PFSK-1 (cell line): Measurements from ENCODE around the gene XAB2.

Source experiments
- FOXP2 ChIP-seq: optimal IDR thresholded peaks from 2 replicates; pipeline ENCODE3; 2011; ENCODE audit warnings: borderline replicate concordance, control low read depth, inconsistent platforms; ENCODE audit not compliant: insufficient read depth; ENCODE audit errors: extremely low read length, extremely low read depth
- POLR2AphosphoS5 ChIP-seq: IDR thresholded peaks from 2 replicates; pipeline ENCODE4 v1.6.1; 2012; ENCODE audit warnings: low read depth, mild to moderate bottlenecking, control low read depth, low read length, moderate library complexity
- SIN3A ChIP-seq: IDR thresholded peaks from 2 replicates; pipeline ENCODE4 v1.6.1; 2012; ENCODE audit warnings: mild to moderate bottlenecking, low read length, moderate library complexity, borderline replicate concordance; ENCODE audit not compliant: insufficient read depth
- TAF1 ChIP-seq: IDR thresholded peaks from 2 replicates; pipeline ENCODE4 v1.6.1; 2012; ENCODE audit warnings: low read length, control low read depth, borderline replicate concordance; ENCODE audit not compliant: insufficient read depth
- TF ChIP-seq, protein P1 (sequence below), 2 experiments: IDR thresholded peaks; 2 replicates each; pipeline versions ENCODE4 v1.6.1 to v1.8.0; 2011 to 2012; ENCODE audit warnings: low read depth in 2 of 2, low read length in 2 of 2, control low read depth in 1 of 2, inconsistent platforms in 1 of 2, mild to moderate bottlenecking in 1 of 2, moderate library complexity in 1 of 2; ENCODE audit not compliant: insufficient read depth in 1 of 2

Gene XAB2

DNA sequence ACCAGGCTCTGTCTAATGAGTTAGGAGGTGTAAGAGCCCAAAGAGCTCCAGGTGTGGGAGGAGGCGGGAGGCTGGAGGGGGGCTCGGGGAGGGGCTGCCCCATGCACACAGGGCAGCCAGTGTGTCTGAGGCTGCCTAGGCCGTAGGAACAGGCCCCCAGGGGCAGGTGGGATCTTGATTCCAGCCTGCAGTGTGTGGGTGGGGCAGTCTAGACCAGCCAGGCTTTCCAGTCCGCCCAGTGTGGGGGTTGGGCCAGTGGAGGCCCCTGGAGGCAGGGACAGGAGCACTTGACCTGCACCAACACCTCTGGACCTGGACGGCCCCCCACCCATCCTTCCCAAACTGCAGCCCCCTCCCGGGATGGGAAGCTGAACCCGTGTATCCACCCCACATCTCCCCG, 39.1 kb downstream of the XAB2 start:
- no peak for TF ChIP-seq FOXP2
- no peak for TF ChIP-seq POLR2AphosphoS5
- no peak for TF ChIP-seq TAF1
- TF ChIP-seq, protein P1, sequence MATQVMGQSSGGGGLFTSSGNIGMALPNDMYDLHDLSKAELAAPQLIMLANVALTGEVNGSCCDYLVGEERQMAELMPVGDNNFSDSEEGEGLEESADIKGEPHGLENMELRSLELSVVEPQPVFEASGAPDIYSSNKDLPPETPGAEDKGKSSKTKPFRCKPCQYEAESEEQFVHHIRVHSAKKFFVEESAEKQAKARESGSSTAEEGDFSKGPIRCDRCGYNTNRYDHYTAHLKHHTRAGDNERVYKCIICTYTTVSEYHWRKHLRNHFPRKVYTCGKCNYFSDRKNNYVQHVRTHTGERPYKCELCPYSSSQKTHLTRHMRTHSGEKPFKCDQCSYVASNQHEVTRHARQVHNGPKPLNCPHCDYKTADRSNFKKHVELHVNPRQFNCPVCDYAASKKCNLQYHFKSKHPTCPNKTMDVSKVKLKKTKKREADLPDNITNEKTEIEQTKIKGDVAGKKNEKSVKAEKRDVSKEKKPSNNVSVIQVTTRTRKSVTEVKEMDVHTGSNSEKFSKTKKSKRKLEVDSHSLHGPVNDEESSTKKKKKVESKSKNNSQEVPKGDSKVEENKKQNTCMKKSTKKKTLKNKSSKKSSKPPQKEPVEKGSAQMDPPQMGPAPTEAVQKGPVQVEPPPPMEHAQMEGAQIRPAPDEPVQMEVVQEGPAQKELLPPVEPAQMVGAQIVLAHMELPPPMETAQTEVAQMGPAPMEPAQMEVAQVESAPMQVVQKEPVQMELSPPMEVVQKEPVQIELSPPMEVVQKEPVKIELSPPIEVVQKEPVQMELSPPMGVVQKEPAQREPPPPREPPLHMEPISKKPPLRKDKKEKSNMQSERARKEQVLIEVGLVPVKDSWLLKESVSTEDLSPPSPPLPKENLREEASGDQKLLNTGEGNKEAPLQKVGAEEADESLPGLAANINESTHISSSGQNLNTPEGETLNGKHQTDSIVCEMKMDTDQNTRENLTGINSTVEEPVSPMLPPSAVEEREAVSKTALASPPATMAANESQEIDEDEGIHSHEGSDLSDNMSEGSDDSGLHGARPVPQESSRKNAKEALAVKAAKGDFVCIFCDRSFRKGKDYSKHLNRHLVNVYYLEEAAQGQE (IDR thresholded peaks at IDR 0.05; ENCODE audit: insufficient read depth in 1 of 2, low read depth in 2 of 2, low read length in 2 of 2): no peak
- no peak for TF ChIP-seq SIN3A

DNA sequence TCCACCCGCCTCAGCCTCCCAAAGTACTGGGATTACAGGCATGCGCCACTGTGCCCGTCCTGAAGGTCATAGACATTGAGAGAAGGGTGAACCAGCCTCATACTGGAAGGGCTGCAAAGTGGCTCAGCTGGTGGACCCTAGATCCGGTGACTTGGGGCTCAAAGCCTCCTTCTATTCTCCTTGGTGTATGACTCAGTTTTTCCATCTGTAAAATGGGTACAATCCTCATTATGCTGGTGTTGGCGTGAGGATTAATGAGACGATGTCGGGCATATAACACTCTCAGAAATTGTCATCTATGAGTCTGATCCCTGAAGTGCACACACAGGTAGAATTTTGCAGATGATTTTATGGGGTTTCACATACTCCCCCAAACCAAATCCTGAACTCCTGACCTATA, 39.5 kb downstream of the XAB2 start:
- TF ChIP-seq POLR2AphosphoS5 (no peak), SIN3A (no peak), TAF1 (no peak), FOXP2 (no peak)
- TF ChIP-seq, protein P1 (IDR thresholded peaks at IDR 0.05; ENCODE audit: insufficient read depth in 1 of 2, low read depth in 2 of 2, low read length in 2 of 2): no peak

DNA sequence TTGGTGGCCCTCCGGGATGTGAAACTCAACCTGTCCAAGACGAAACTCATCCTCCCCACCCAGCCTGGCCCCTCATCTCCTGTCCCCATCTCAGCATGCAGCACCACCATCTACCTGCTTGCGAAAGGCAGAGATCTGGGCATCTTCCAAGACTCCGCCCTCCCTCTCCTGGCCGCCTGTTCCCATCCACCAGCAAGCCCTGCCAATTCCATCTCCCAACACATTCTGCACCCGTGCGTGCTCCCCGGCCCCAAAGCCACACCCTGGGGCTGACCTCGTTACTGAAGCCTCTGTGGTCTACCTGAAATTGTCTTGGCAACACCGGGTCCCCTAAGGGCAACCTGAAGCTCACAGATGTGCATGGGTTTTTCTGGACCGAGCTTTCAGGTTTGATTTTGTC, 46.9 kb downstream of the XAB2 start:
- TF ChIP-seq SIN3A (no peak), POLR2AphosphoS5 (no peak)

DNA sequence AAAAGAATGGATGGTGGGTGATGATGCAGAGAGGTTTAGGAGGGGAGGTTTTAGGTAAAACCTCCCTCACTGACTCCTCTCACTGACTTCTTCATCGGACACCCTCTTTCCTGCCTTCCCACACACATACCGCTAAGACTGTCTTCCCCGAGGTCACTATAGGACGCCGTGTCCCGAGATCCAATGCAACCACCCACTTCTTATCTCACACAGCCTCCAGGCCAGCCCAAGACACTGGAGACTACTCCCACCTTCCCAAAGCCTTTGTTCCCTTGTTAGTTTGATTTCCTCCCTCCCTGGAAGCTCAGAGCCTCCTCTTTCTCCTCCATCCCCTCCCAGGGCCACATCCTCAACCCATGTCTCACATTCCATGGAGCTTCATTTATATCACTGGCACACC, 50.2 kb downstream of the XAB2 start:
- TF ChIP-seq, protein P1 (IDR thresholded peaks at IDR 0.05; ENCODE audit: insufficient read depth in 1 of 2, low read depth in 2 of 2, low read length in 2 of 2): no peak

DNA sequence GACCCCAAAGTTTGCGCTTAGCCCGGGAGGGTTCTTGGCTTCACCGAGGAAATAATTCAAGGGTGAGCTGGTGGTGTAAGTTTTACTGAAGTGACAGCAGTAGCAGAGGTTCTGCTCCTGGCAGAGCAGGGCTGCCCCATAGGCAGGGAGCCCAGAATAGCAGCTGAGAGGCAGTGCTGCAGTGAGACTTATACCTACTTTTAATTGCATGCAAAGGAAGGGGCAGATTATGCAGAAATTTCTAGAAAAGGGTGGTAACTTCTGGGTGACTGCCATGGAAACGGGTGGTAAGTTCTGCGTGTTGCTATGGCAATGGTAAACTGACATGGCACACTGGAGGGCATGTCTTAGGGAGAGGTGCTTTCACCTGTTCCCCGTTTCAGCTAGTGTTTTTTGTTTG, 51.2 kb downstream of the XAB2 start:
- TF ChIP-seq FOXP2 (no peak), POLR2AphosphoS5 (no peak), TAF1 (no peak), SIN3A (no peak)
- TF ChIP-seq, protein P1 (IDR thresholded peaks at IDR 0.05; ENCODE audit: insufficient read depth in 1 of 2, low read depth in 2 of 2, low read length in 2 of 2): no peak
